MM.1S (cell line): ENCODE measurements around the gene C5orf15.
A peak's percentile ranks its signal among the peaks of the same experiment; 100 is the strongest.

Source experiments
- DNase-seq: peaks from one replicate; pipeline ENCODE4 v3.0.0-alpha.2; 2015
- H2AFZ ChIP-seq: fragments of 300-600 bp; sonication (generic); 2 replicates; pipeline ENCODE4 v1.6.0; 2016; ENCODE audit warnings: antibody characterized with exemption, low read length
- H3F3A ChIP-seq: fragments of 300-600 bp; sonication (generic); 2 replicates; pipeline ENCODE4 v1.6.1; 2016; ENCODE audit warnings: mild to moderate bottlenecking, antibody characterized with exemption, low read length, moderate library complexity, mixed read lengths; ENCODE audit not compliant: insufficient read depth
- H3K27ac ChIP-seq: fragments of 300-600 bp; sonication (generic); 2 replicates; pipeline ENCODE4 v1.5.1; 2016; ENCODE audit warnings: mild to moderate bottlenecking, low read length
- H3K27me3 ChIP-seq: fragments of 300-600 bp; sonication (generic); replicated peaks from 2 replicates; pipeline ENCODE4 v1.6.0; 2016; ENCODE audit warnings: low read length; ENCODE audit not compliant: insufficient read depth
- H3K36me3 ChIP-seq: fragments of 300-600 bp; sonication (generic); replicated peaks from 2 replicates; pipeline ENCODE4 v1.6.1; 2016; ENCODE audit warnings: mild to moderate bottlenecking, low read length, mixed read lengths; ENCODE audit not compliant: insufficient read depth
- H3K4me1 ChIP-seq: fragments of 300-600 bp; sonication (generic); 2 replicates; pipeline ENCODE4 v1.6.1; 2016; ENCODE audit warnings: low read length, mixed read lengths
- H3K4me2 ChIP-seq: fragments of 300-600 bp; sonication (generic); 2 replicates; pipeline ENCODE4 v1.6.0; 2016; ENCODE audit warnings: low read depth, low read length
- H3K4me3 ChIP-seq: fragments of 300-600 bp; sonication (generic); 2 replicates; pipeline ENCODE4 v1.5.1; 2016; ENCODE audit warnings: low read length, mixed read lengths
- H3K79me2 ChIP-seq: fragments of 300-600 bp; sonication (generic); 2 replicates; pipeline ENCODE4 v1.6.1; 2016; ENCODE audit warnings: mixed run types, low read length, mixed read lengths
- H3K9ac ChIP-seq: fragments of 300-600 bp; sonication (generic); 2 replicates; pipeline ENCODE4 v1.6.1; 2016; ENCODE audit warnings: low read length, mixed read lengths
- H3K9me2 ChIP-seq: fragments of 300-600 bp; sonication (generic); replicated peaks from 2 replicates; pipeline ENCODE4 v1.6.1; 2016; ENCODE audit warnings: mild to moderate bottlenecking, low read length, mixed read lengths; ENCODE audit not compliant: insufficient read depth
- H3K9me3 ChIP-seq: fragments of 300-600 bp; sonication (generic); replicated peaks from 2 replicates; pipeline ENCODE4 v1.6.1; 2016; ENCODE audit warnings: mild to moderate bottlenecking, low read length, mixed read lengths; ENCODE audit not compliant: insufficient read depth
- H4K20me1 ChIP-seq: fragments of 300-600 bp; sonication (generic); 2 replicates; pipeline ENCODE4 v1.6.1; 2016; ENCODE audit warnings: mild to moderate bottlenecking, low read length, moderate library complexity, mixed read lengths; ENCODE audit not compliant: insufficient read depth
- CTCF ChIP-seq: fragments of 300-600 bp; sonication (generic); IDR thresholded peaks from 2 replicates; pipeline ENCODE4 v1.5.1; 2016; ENCODE audit warnings: antibody characterized with exemption, low read length, mixed read lengths
- EZH2 ChIP-seq: fragments of 300-600 bp; sonication (generic); optimal IDR thresholded peaks from 2 replicates; pipeline ENCODE3; 2017; ENCODE audit warnings: low read depth, mild to moderate bottlenecking, antibody characterized with exemption, low read length, mixed read lengths
- EZH2phosphoT487 ChIP-seq: fragments of 300-600 bp; sonication (generic); IDR thresholded peaks from 2 replicates; pipeline ENCODE4 v1.6.1; 2018; ENCODE audit warnings: antibody characterized with exemption, low read length

C5orf15 gene

GRCh38 chr5:133967124-133967523 lies 1.3 kb downstream of the C5orf15 start:
- no peak overlapping the region for H3K9ac ChIP-seq
- peak overlapping the region; percentile 66 for H3K4me2 ChIP-seq
- H3K9me2 ChIP-seq = no peaks in the 10 kb centered on the region
- H2AFZ ChIP-seq = no peak overlapping the region
- H3K79me2 ChIP-seq = peaks cover 54% of the 10 kb centered on the region
- DNase-seq = no peak
- peaks cover 20% of the 10 kb centered on the region for H3F3A ChIP-seq
- TF ChIP-seq EZH2 = no peak
- TF ChIP-seq CTCF = no peak
- no peak for TF ChIP-seq EZH2phosphoT487
- H3K27me3 ChIP-seq = no peaks in the 10 kb centered on the region
- 0 out of 2 replicates have a peak, but pooled peaks cover 5% of the 10 kb centered on the region for H3K4me1 ChIP-seq
- H3K9me3 ChIP-seq = no peaks in the 10 kb centered on the region
- no peaks in the 10 kb centered on the region for H3K36me3 ChIP-seq
- H4K20me1 ChIP-seq = no peaks in the 10 kb centered on the region
- H3K27ac ChIP-seq = no peak overlapping the region
- H3K4me3 ChIP-seq = peak overlapping the region; percentile 94; the same call in 1 of the 2 replicates

- no peaks in the 10 kb centered on the region for H3K9me3 ChIP-seq
- TF ChIP-seq CTCF (no peak), EZH2phosphoT487 (no peak), EZH2 (no peak)
- peaks cover 14% of the 10 kb centered on the region for H3F3A ChIP-seq
- H3K27me3 ChIP-seq = no peaks in the 10 kb centered on the region
- H3K4me1 ChIP-seq = 0 out of 2 replicates have a peak, but pooled peaks cover 5% of the 10 kb centered on the region
- no peak overlapping the region for H3K9ac ChIP-seq
- H4K20me1 ChIP-seq = no peaks in the 10 kb centered on the region
- no peak overlapping the region for H3K4me2 ChIP-seq
- no peak overlapping the region for H2AFZ ChIP-seq
- H3K27ac ChIP-seq = no peak overlapping the region
- no peaks in the 10 kb centered on the region for H3K36me3 ChIP-seq
- H3K79me2 ChIP-seq = peaks cover 55% of the 10 kb centered on the region
- no peak for DNase-seq
- H3K9me2 ChIP-seq = no peaks in the 10 kb centered on the region
- H3K4me3 ChIP-seq = no peak overlapping the region
Observed at GRCh38 chr5:133966090-133966489, 2.3 kb downstream of the C5orf15 start.

- Histone ChIP-seq H3K4me1 (no peaks in the 10 kb centered on the region), H3F3A (no peaks in the 10 kb centered on the region), H3K4me2 (no peak overlapping the region), H3K27ac (no peak overlapping the region), H3K9me3 (no peaks in the 10 kb centered on the region), H2AFZ (no peak overlapping the region), H3K4me3 (no peak overlapping the region), H4K20me1 (no peaks in the 10 kb centered on the region), H3K9me2 (no peaks in the 10 kb centered on the region), H3K9ac (no peak overlapping the region), H3K79me2 (peaks cover 55% of the 10 kb centered on the region), H3K36me3 (no peaks in the 10 kb centered on the region; the same call in 1 of the 2 replicates), H3K27me3 (no peaks in the 10 kb centered on the region)
- DNase-seq = no peak
- no peak for TF ChIP-seq CTCF
- no peak for TF ChIP-seq EZH2phosphoT487
- no peak for TF ChIP-seq EZH2
Observed at GRCh38 chr5:133963493-133964128, 4.8 kb downstream of the C5orf15 start.
